HG02884 (cell line): ENCODE data around the gene PRKACA.
A peak's percentile ranks its signal among the peaks of the same experiment; 100 is the strongest.

Experiments used
- ATAC-seq: cut with Tn5 transposase; IDR thresholded peaks from one replicate; pipeline ENCODE4 v1.9.1; 2021; ENCODE audit warnings: mild to moderate bottlenecking, moderate library complexity; ENCODE audit not compliant: unreplicated experiment

Gene PRKACA

GRCh38 chr19:14096272-14096992, 21.1 kb downstream of the PRKACA start:
- no peak for ATAC-seq

DNA sequence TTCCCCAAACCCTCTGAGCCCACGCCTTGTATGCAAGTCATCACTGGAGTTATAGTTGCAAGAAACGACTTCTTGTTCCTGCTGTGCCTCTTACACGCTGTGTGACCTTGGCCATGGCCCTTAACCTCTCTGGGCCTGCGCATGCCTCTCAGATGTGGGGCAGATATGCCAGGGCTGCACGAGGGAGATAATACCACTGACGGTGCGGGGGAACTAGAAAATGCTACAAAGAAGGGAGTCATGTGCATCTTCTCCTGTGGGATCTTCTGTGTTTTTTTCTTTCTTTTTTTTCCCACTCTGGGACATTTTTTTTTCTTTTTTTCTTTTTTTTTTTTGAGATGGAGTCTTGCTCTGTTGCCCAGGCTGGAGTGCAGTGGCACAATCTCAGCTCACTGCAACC, 22.7 kb downstream of the PRKACA start:
- no peak for ATAC-seq

DNA sequence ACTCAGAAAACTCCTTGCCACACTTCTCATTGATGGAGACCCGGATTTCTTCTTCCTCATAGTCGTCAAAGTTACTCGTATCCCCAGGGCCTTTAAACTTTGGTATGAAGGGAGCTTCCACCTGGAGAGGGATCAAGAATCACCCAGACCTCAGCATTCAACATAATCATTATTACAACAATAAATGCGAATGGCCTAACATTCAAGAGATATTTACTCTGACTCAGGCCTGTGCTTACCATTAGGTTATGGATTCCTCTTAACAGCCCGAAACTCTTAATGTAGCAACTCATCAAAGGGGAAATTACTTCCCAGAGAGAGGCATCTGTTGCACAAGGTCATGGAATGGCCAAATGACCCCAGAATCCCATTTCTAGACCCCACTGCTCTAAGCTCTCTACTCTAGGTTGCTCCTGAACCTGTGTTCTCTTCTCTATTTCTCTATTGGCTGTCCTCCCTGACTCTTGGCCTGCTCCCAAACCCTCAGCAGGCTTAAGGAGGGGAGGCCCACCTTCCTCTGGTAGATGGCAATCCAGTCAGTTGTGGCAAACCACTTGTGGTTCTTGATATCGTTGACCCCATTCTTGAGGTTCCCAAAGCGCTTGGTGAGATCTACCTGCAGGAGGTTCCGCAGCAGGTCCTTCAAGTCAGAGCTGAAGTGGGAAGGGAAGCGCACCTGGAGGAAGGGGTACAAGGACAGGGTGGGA, 24.3 kb downstream of the PRKACA start:
- no peak for ATAC-seq

DNA sequence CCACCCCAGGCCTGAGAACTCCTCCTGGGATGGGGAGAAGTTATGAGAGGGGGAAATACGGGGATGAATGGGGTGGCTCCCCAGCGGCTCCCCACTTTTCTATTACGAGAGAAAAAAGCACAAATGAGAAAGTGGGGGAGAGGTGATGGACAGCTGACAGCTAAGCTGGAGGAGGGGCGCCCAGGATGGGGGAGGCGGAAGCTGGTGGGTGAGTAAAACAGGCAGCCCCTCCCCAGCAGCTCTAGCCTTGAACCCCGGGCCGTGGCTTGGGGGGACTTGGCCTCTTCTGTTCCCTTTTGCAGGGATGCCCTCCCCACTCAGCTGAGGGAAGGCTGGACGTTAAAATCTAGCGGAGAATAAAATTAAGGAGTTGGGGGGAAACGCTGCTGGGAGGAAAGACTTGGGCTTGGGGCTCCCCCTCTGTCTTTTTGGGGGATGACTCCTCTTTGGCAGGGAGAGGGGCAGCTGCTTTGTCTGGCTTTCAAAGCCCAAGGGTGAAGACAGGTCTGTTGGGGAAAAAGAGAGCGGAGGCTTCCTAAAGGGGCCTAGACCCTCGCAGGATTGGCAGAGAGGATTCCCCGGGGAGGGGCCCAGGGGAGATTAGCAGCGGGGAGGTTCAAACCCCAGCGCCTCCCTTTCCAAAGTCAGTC, 25.6 kb downstream of the PRKACA start:
- no peak for ATAC-seq

DNA sequence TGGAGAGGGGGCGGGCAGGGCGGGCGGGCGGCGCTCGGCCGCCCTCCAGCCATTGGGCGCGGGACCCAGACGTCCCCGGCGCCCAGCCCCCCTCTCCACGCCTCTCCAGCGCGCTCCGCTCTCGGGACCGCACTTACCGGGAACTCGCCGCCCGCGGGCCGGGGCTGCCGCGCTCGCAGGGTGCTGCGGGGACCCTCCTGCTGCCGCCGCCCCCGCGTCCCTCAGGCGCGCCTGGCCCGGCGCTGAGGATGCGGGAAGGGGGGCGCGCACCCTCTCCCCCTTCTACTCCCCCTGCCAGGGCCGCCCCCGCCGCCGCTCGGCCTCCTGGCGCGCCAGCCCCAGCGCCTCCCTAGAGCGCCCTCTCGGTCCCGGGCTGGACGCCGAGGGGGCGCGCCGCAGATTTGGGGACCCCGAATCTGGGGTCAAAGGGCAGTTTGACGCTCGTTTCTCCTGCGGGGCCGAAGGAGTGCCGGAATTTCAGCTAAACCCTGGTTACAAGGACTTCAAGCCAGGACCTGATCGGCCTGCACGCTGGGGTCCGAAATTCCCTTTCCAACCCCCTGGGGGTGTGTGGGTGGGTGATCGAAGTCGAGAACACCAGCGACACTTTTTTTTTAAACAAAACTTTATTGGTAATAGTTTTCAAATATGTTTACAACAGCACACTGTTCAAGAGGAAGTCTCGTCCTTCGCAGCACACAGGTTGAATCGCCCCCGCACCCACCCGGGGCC, 26.3 kb downstream of the PRKACA start:
- ATAC-seq = peak; percentile 42

GRCh38 chr19:14090509-14091080, 27.0 kb downstream of the PRKACA start, which contains the start of gene SAMD1:
TSS of gene SAMD1 (minus strand) at chr19:14090751.
- peak; percentile 35 for ATAC-seq

DNA sequence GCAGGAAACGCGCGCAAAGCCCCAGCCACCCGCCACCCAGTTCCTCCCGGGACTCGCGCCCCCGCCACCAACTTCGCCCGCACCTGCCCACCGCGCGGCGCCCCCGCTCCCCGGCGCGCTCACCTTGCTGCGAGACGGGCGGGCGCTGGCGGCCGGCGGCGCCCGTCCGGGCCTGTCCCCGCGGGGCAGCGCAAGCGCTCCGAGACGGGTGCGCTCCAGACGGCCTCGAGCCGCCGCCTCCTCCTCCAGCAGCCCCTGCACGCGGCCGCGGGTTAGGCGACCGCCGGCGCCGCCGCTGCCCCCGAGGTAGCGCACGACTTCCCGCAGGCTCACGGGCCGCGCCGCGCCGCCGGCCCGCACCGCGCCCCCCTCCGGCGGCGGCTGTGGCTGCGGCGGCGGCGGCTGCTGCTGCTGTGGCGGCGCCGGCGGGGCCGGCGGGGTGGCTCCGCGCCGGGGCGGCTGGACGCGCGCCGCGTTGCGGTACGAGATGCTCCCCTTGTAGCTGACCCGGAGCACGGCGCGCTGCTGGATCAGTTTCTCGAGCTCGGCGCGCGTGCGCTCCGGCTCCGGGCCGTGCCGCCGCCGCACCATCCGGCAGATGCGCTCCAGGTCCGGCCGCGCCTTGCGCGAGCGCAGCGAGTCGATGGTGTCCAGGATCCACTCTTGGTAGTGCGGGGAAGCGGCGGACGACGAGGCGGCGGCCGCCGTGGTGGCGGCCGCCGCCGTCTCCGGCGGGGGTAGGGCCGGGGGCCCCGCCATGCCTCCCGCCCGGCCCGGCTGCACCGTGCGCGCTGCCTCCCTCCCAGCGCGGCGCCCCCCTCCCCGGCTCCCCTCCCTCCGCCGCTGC, 27.7 kb downstream of the PRKACA start:
- ATAC-seq = no peak

DNA sequence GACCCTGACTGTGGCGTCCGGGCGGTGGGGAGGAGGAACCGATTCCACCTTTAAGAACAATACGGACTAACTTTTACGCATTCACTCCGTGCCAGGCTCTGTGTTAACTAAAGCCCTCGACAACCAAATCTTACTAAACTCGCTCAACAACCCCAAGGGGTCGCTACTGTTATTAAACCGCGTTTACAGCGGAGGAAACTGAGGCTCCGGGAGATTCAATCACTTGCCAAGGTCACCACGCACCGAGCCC, 28.2 kb downstream of the PRKACA start:
- no peak for ATAC-seq

DNA sequence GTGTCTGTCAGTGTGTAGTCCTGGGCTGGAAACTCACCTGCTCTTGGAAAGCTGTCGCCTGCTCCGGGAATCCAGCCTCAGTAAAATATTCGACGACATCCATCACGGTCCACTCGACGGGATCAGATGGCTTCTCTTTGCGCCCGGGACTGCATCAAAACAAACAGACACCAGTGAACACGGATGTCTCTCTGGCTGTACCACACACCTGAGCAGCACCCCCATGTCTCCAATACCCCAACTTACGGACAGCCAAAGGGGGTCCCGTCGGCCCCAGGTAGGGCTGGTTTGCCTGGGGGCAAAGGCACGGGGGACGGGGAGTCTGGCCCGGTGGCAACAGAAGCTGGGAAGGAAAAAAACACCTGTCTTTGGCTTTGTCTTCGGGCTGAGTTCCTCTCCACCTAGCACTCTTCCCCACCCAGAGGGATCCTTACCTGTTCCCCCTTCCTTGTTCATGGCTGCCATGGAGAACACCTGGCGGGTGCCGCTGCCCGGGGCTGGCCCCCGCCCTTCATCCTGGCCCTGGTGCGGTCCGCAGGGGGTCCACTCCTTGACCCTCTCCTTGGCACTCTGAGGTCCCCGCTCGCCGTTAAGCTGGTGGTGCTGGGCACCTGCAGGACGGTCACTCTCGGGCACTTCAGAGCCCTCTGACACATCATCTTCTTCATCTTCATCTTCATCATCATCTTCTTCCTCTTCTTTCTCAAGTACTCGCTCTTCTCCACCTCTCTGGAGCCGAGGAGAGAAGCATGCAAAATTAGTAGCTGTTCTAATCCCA, 28.7 kb downstream of the PRKACA start:
- ATAC-seq = no peak

DNA sequence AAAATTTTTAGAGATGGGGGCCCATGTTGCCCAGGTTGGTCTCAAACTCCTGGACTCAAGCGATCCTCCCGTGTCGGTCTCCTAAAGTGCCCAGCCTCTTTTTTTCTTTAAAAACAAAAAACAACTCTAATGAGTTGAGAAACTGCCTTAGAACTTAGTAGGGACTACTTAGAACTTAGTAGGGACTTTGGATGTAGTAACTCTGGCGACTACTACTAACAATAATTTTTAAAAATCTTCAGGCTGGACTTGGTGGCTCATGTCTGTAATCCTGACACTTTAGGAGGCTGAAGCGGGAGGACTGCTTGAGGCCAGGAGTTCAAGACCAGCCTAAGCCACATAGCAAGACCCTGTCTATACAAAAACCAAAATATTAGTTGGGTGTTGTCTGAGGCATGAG, 31.5 kb downstream of the PRKACA start:
- ATAC-seq = no peak

DNA sequence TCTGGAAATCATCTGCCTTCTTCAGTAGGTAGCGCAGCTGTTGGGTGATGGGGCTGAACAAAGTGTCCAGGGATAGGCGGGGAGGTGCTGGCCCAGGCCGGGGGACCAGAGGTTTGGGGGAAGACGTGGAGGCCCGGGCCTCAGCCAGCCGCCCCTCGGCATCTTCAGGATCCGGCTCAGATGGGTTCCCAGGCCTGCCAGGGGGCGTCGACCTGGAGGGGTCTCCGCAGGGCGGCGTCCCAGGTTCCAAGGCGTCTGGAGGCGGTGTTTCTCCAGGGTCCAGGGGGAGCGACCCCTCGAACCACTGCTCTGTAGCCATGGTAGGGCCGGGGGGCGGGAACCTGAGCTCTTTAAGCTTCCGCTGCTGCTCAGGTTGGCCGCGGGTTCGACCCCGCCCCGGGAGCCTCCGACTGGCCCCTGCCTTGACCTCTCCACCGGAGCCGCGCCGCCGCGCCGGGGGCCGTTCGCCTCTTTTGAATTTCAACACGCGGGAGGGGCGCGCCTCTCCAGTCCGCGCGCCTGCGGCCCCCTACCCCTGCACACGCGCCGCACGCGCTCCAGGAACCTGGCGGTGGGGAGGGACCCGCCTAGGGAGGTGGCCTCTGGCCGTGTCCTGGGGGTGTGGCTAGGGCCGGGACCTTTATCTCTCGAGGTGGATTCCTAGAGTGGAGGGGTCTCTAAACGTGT, 32.1 kb downstream of the PRKACA start, which contains the start of gene C19orf67:
C19orf67 (minus strand) TSS at position 475 of the 687 bp plus-strand sequence; CDS start at position 319, 156 bp downstream.
- no peak for ATAC-seq

DNA sequence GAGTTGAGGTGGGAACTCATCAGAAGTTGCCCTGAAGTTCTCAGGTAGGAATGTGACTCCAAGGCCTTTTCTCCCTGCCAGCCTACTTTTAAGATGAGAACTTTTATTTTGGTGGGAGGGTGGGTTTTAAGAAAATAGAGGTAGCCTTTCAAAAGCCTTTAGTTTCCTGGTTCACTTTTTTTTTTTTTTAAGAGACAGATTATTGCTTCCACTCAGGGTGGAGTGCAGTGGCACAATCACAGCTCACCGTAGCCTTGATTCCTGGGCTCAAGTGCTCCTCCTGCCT, 34.9 kb downstream of the PRKACA start:
- no peak for ATAC-seq

GRCh38 chr19:14081797-14082674, 35.5 kb downstream of the PRKACA start:
- ATAC-seq = no peak

DNA sequence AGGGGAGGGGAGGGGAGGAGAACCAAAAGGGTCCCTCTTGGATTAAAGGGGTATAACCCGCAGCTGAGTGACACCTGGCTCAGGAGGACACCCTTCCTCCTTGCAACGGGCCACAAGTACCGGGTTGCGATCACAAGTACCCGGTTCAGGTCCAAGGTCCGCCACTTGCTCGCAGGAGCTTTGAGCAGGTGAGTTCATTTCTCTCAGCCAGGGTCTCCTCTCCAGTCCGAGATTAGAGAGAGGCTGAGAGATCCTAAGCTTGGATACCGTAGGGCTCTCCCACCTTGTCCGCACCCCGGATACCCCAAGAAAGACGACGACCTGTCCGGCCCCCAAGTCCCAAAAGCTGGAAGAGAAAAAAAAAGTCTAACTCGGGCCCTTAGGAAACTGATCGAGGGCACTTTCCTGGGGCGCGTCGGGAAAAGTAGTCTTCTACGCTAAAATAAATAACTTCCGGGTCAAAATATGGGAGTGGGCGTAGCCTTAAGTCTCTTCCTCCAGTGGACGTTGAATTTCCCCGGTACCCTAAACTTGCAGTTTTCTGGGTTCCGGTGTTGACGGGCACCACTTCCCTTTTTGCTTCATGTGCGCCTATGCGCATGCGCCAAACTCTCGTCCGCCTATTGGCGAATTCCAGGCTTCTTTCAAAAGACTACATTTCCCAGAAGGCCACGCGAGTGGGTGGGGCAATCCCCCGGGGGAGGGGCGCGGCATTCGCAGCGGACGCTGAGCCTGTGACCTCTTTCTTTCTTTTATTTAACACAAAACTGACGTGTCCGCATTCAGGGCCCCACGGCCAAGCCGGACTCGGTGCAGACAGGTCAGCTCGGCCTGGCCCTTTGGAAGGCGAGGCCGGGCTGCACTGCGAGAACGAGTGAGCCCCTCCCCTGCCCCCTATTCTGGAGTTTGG, 36.4 kb downstream of the PRKACA start:
- peak; percentile 76 for ATAC-seq

DNA sequence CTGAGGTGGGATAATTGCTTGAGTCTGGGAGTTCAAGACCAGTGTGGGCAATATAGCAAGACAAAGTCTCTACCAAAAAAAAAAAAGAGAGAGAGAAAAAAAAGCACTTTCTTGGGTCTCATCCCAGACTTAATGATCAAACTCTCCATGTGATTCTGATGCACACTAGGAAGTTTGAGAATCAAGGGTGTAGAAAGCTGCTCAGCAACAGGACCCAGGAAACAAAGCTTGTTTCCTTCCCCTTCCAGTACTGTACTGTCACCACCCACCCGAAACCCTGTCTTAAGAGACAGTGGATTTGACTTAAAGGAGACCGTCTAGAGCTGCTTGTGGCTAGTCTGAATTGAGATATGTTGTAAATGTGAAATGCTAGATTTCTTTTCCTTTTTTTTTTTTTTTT, 39.2 kb downstream of the PRKACA start:
- ATAC-seq = no peak

DNA sequence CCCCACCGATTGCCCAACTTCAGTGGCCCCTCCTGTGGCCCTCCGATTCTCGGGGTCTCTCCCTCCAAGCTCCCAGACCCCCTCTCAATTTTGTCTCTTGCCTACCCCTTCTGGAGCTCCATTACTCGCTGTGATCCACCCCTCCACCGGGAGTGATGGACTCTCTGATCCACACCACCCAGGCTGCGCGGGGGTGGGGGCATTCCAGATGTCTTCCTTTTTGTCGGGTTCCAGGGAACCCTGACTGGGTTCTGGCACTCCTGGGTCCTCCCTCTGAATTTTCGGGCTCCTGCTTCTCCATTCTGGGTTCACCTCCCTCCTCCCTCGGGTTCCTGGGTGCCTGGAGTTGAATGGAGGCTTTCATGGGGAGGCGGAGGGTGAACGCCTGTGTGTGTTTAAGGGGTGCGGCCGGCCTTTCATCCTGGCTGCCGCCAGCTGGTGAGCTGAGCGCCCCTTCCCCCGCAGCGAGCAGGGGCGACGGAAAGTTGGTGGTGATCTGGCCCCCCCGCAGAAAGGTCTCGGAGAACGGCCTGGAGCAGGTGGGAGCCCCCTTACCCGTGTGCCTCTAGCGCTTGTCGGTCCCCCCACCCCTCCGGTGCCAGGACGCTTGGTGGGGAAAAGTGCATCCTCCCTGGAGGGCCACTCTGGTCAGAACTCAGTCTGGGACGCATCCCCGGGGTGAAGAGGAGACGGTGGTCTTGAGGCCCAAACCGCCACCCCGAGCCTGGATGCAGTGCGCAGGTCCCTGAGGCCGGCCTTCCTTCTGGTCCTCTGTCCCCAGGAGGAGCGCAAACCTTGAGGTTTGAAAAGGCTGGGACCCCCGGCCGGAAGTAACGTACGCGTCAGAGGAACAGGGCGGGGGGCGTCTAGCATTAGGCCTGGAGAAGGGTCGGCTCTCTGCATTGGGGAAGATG, 43.4 kb downstream of the PRKACA start:
- no peak for ATAC-seq
